ENCODE measurements around the gene M1AP. TPM values are rescaled to one million over a fixed set of nuclear protein-coding genes. Genes with fewer than 3 reads are reported as not detected.

Gene M1AP
- polyA plus RNA-seq, 1 of the 3 experiments (the other 2 are of a cell fraction): 0.02 TPM

- Histone ChIP-seq H4K20me1 (ENCODE audit: insufficient read depth) (no peaks in the 10 kb centered on the region), H2AFZ (ENCODE audit: low read depth) (no peak overlapping the region; the same call in 1 of the 2 replicates), H3F3A (replicated peaks; ENCODE audit: insufficient read depth) (peaks cover 26% of the 10 kb centered on the region), H3K27me3 (ENCODE audit: insufficient read depth) (no peaks in the 10 kb centered on the region), H3K9me3 (no peaks in the 10 kb centered on the region), H3K36me3 (replicated peaks in 1 of 2; ENCODE audit: control insufficient read depth in 1 of 2, insufficient read depth in 2 of 2, low read length in 1 of 2) (no peaks in the 10 kb centered on the region), H3K9me2 (no peaks in the 10 kb centered on the region), H3K9ac (no peak overlapping the region), H3K79me2 (ENCODE audit: insufficient read depth) (no peaks in the 10 kb centered on the region), H3K4me3 (ENCODE audit: low read depth in 2 of 2, low read length in 1 of 2) (no peak overlapping the region), H3K4me1 (ENCODE audit: control insufficient read depth in 1 of 2, insufficient read depth in 2 of 2, low read depth in 1 of 2, low read length in 1 of 2) (peaks cover 4 to 13% of the 10 kb centered on the region in 2 experiments; a peak in 2 of 4 replicates), H3K4me2 (peak overlapping the region; percentile 11; the same call in 1 of the 2 replicates), H3K27ac (ENCODE audit: low read depth in 2 of 2, low read length in 1 of 2) (peak overlapping the region; percentile 70 to 71)
- ChIA-PET POLR2A (no interaction called here), CTCF (interaction anchor here (1.3 to 2.1 kb wide), 4 partner anchors 34 to 101 kb away, joined by 5 to 15 read pairs (median 6); partner anchors contain the start of genes AUP1, CCDC142, HTRA2 and PCGF1)
- no peak for DNase-seq
- TF ChIP-seq, protein P1, sequence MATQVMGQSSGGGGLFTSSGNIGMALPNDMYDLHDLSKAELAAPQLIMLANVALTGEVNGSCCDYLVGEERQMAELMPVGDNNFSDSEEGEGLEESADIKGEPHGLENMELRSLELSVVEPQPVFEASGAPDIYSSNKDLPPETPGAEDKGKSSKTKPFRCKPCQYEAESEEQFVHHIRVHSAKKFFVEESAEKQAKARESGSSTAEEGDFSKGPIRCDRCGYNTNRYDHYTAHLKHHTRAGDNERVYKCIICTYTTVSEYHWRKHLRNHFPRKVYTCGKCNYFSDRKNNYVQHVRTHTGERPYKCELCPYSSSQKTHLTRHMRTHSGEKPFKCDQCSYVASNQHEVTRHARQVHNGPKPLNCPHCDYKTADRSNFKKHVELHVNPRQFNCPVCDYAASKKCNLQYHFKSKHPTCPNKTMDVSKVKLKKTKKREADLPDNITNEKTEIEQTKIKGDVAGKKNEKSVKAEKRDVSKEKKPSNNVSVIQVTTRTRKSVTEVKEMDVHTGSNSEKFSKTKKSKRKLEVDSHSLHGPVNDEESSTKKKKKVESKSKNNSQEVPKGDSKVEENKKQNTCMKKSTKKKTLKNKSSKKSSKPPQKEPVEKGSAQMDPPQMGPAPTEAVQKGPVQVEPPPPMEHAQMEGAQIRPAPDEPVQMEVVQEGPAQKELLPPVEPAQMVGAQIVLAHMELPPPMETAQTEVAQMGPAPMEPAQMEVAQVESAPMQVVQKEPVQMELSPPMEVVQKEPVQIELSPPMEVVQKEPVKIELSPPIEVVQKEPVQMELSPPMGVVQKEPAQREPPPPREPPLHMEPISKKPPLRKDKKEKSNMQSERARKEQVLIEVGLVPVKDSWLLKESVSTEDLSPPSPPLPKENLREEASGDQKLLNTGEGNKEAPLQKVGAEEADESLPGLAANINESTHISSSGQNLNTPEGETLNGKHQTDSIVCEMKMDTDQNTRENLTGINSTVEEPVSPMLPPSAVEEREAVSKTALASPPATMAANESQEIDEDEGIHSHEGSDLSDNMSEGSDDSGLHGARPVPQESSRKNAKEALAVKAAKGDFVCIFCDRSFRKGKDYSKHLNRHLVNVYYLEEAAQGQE (IDR thresholded peaks at IDR 0.05; ENCODE audit: low read depth, low read length): no peak
- TF ChIP-seq, protein P2, sequence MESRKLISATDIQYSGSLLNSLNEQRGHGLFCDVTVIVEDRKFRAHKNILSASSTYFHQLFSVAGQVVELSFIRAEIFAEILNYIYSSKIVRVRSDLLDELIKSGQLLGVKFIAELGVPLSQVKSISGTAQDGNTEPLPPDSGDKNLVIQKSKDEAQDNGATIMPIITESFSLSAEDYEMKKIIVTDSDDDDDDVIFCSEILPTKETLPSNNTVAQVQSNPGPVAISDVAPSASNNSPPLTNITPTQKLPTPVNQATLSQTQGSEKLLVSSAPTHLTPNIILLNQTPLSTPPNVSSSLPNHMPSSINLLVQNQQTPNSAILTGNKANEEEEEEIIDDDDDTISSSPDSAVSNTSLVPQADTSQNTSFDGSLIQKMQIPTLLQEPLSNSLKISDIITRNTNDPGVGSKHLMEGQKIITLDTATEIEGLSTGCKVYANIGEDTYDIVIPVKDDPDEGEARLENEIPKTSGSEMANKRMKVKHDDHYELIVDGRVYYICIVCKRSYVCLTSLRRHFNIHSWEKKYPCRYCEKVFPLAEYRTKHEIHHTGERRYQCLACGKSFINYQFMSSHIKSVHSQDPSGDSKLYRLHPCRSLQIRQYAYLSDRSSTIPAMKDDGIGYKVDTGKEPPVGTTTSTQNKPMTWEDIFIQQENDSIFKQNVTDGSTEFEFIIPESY (IDR thresholded peaks at IDR 0.05; ENCODE audit: borderline replicate concordance, low read depth): no peak
- TF ChIP-seq EP300 (IDR thresholded peaks at IDR 0.05; ENCODE audit: borderline replicate concordance in 1 of 2, low read depth in 1 of 2, low read length in 1 of 2) (peak in 1 of 2 experiments; percentile 48; a peak in 1 of 4 replicates), CTCF (IDR thresholded peaks at IDR 0.05) (no peak), RXRA (IDR thresholded peaks at IDR 0.05; ENCODE audit: borderline replicate concordance, low read depth) (no peak), TCF12 (IDR thresholded peaks at IDR 0.05) (peak; percentile 93), TEAD4 (IDR thresholded peaks at IDR 0.05; ENCODE audit: borderline replicate concordance, insufficient read depth) (no peak), ELF1 (IDR thresholded peaks at IDR 0.05) (no peak), CHD2 (IDR thresholded peaks at IDR 0.05; ENCODE audit: low read length, partially characterized antibody) (no peak), RCOR1 (IDR thresholded peaks at IDR 0.05; ENCODE audit: low read length) (no peak), FOSL2 (IDR thresholded peaks at IDR 0.05; ENCODE audit: borderline replicate concordance, low read depth) (peak; percentile 79; the same call in 1 of the 2 replicates), NFIC (IDR thresholded peaks at IDR 0.05; ENCODE audit: borderline replicate concordance) (no peak; the same call in 1 of the 2 replicates), JUND (IDR thresholded peaks at IDR 0.05) (peak; percentile 79), MXI1 (IDR thresholded peaks at IDR 0.05; ENCODE audit: low read depth, low read length) (no peak), EZH2phosphoT487 (IDR thresholded peaks at IDR 0.05; ENCODE audit: borderline replicate concordance, low read depth) (no peak), NRF1 (IDR thresholded peaks at IDR 0.05; ENCODE audit: low read depth, low read length) (no peak), RFX5 (IDR thresholded peaks at IDR 0.05; ENCODE audit: low read length) (no peak), MEF2A (IDR thresholded peaks at IDR 0.05; ENCODE audit: borderline replicate concordance, low read depth) (no peak), TAF1 (IDR thresholded peaks at IDR 0.05; ENCODE audit: borderline replicate concordance, low read depth, low read length) (peak; percentile 42; the same call in 1 of the 2 replicates), POLR2AphosphoS5 (IDR thresholded peaks at IDR 0.05; ENCODE audit: low read depth, low read length) (peak; percentile 63; the same call in 1 of the 2 replicates), SIN3A (IDR thresholded peaks at IDR 0.05; ENCODE audit: borderline replicate concordance, low read depth, low read length) (no peak)
- TF ChIP-seq, protein P3, sequence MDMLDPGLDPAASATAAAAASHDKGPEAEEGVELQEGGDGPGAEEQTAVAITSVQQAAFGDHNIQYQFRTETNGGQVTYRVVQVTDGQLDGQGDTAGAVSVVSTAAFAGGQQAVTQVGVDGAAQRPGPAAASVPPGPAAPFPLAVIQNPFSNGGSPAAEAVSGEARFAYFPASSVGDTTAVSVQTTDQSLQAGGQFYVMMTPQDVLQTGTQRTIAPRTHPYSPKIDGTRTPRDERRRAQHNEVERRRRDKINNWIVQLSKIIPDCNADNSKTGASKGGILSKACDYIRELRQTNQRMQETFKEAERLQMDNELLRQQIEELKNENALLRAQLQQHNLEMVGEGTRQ (IDR thresholded peaks at IDR 0.05; ENCODE audit: borderline replicate concordance, low read depth, low read length): no peak
- TF ChIP-seq, protein P4, sequence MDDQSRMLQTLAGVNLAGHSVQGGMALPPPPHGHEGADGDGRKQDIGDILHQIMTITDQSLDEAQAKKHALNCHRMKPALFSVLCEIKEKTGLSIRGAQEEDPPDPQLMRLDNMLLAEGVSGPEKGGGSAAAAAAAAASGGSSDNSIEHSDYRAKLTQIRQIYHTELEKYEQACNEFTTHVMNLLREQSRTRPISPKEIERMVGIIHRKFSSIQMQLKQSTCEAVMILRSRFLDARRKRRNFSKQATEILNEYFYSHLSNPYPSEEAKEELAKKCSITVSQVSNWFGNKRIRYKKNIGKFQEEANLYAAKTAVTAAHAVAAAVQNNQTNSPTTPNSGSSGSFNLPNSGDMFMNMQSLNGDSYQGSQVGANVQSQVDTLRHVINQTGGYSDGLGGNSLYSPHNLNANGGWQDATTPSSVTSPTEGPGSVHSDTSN (IDR thresholded peaks at IDR 0.05): peak; percentile 84
- TF ChIP-seq, protein P5, sequence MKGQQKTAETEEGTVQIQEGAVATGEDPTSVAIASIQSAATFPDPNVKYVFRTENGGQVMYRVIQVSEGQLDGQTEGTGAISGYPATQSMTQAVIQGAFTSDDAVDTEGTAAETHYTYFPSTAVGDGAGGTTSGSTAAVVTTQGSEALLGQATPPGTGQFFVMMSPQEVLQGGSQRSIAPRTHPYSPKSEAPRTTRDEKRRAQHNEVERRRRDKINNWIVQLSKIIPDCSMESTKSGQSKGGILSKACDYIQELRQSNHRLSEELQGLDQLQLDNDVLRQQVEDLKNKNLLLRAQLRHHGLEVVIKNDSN (IDR thresholded peaks at IDR 0.05; ENCODE audit: borderline replicate concordance, low read depth): no peak
These were observed 64.6 kb downstream of the M1AP start for GRCh38 chr2:74583504-74583903.

Data from SK-N-SH (cell line).